ENCODE results near the gene SESN1. TPM values are rescaled to one million over a fixed set of nuclear protein-coding genes. Genes with fewer than 3 reads are reported as not detected.

SESN1 gene
- total and polyA plus RNA-seq, 9 of the 15 experiments (the other 6 are each of a cell fraction or from before 2014, with no cell fraction given) = 3.1 to 13.0 (median 7.4) TPM

GRCh38 chr6:108942556-108943492 is 151.8 kb downstream of the SESN1 start:
- Histone ChIP-seq H3K36me3 (ENCODE audit: control insufficient read depth, insufficient read depth, low read length) (no peaks in the 10 kb centered on the region), H2AFZ (ENCODE audit: low read depth, low read length) (peak overlapping the region; percentile 23; the same call in 1 of the 2 replicates), H3K27ac (ENCODE audit: extremely low read depth, low read depth, low read length) (no peak overlapping the region), H3K9me1 (ENCODE audit: control insufficient read depth, insufficient read depth, low read length) (no peaks in the 10 kb centered on the region), H4K20me1 (replicated peaks; ENCODE audit: control insufficient read depth, insufficient read depth, low read length) (no peaks in the 10 kb centered on the region), H3K9me3 (replicated peaks; ENCODE audit: control insufficient read depth, insufficient read depth, low read depth, low read length) (no peaks in the 10 kb centered on the region), H3K4me1 (replicated peaks in 1 of 2; ENCODE audit: control insufficient read depth in 2 of 2, insufficient read depth in 2 of 2, low read length in 2 of 2) (no peaks in the 10 kb centered on the region; a peak in 1 of 5 replicates), H3K9ac (ENCODE audit: insufficient read depth in 1 of 2, low read depth in 2 of 2, low read length in 2 of 2) (no peak overlapping the region), H3K4me2 (ENCODE audit: insufficient read depth, low read length) (no peak overlapping the region), H3K4me3 (no peak overlapping the region), H3K79me2 (ENCODE audit: control insufficient read depth, insufficient read depth, low read length) (no peaks in the 10 kb centered on the region), H3K27me3 (ENCODE audit: control insufficient read depth in 2 of 2, insufficient read depth in 2 of 2, low read length in 2 of 2) (peaks cover 18 to 32% of the 10 kb centered on the region in 2 experiments; a peak in 4 of 5 replicates)
- ChIA-PET POLR2A (interaction anchor here (0.7 to 1.4 kb wide), 2 partner anchors 16 to 17 kb away, joined by 3 read pairs; no protein-coding TSS in a partner anchor), CTCF (ENCODE audit: low intra/inter-chr PET ratio) (no interaction called here)
- whole genome bisulfite sequencing (ENCODE audit: insufficient coverage, low coverage, missing lambda C conversion rate) = 0% methylated on average over 9 of the region's 9 CpGs
- intact Hi-C loops (cut with micrococcal nuclease) (no loop called here), in situ Hi-C loops (cut with MboI) (no loop called here)
- BruUV-seq (replicated peaks) = no TSS peak
- DNase-seq (ENCODE audit: extremely low read depth in 1 of 4, low spot score in 3 of 4) (peak in 2 of 4 experiments; percentile 32 to 38), FAIRE-seq (no peak), ATAC-seq (peak; percentile 49; the same call in 1 of the 3 replicates)
- TF ChIP-seq, protein P1, sequence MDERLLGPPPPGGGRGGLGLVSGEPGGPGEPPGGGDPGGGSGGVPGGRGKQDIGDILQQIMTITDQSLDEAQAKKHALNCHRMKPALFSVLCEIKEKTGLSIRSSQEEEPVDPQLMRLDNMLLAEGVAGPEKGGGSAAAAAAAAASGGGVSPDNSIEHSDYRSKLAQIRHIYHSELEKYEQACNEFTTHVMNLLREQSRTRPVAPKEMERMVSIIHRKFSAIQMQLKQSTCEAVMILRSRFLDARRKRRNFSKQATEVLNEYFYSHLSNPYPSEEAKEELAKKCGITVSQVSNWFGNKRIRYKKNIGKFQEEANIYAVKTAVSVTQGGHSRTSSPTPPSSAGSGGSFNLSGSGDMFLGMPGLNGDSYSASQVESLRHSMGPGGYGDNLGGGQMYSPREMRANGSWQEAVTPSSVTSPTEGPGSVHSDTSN (CRISPR knock-in tag; IDR thresholded peaks at IDR 0.05; ENCODE audit: low read depth) = no peak
- TF ChIP-seq, protein P1 (tag; conservative IDR thresholded peaks at IDR 0.05; ENCODE audit: low read depth) = peak; percentile 75
- peak; percentile 40; the same call in 1 of the 2 replicates for TF ChIP-seq GATA2 (CRISPR knock-in tag; IDR thresholded peaks at IDR 0.05)
- TF ChIP-seq ZNF431 (CRISPR knock-in tag; IDR thresholded peaks at IDR 0.05) = no peak
- TF ChIP-seq ZNF282 (CRISPR knock-in tag; IDR thresholded peaks at IDR 0.05) = no peak
- no peak for TF ChIP-seq MAFK (IDR thresholded peaks at IDR 0.05; ENCODE audit: low read length)
- TF ChIP-seq RCOR1 (IDR thresholded peaks at IDR 0.05; ENCODE audit: borderline replicate concordance in 1 of 2, low read depth in 2 of 2, low read length in 2 of 2) = no peak
- no peak for TF ChIP-seq ZNF699 (CRISPR knock-in tag; IDR thresholded peaks at IDR 0.05; ENCODE audit: insufficient replicate concordance)
- TF ChIP-seq GABPA (tag; conservative IDR thresholded peaks at IDR 0.05; ENCODE audit: low read depth) = peak; percentile 60
- no peak for TF ChIP-seq NFATC3 (IDR thresholded peaks at IDR 0.05)
- no peak for TF ChIP-seq HNRNPUL1 (IDR thresholded peaks at IDR 0.05; ENCODE audit: low read length)
- no peak for TF ChIP-seq ZNF232 (CRISPR knock-in tag; IDR thresholded peaks at IDR 0.05)
- TF ChIP-seq, protein P2, sequence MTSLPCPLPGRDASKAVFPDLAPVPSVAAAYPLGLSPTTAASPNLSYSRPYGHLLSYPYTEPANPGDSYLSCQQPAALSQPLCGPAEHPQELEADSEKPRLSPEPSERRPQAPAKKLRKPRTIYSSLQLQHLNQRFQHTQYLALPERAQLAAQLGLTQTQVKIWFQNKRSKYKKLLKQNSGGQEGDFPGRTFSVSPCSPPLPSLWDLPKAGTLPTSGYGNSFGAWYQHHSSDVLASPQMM (CRISPR knock-in tag; IDR thresholded peaks at IDR 0.05) = no peak
- TF ChIP-seq MEIS2 (IDR thresholded peaks at IDR 0.05; ENCODE audit: partially characterized antibody) = peak; percentile 84
- TF ChIP-seq JUN (IDR thresholded peaks at IDR 0.05; ENCODE audit: borderline replicate concordance, low read depth, low read length) = no peak
- TF ChIP-seq JUN (CRISPR knock-in tag; IDR thresholded peaks at IDR 0.05; ENCODE audit: borderline replicate concordance) = no peak
- TF ChIP-seq THRA (IDR thresholded peaks at IDR 0.05) = no peak
- TF ChIP-seq ZKSCAN3 (CRISPR knock-in tag; IDR thresholded peaks at IDR 0.05) = no peak
